Measurements from ENCODE around the gene AKAP6.

DNA sequence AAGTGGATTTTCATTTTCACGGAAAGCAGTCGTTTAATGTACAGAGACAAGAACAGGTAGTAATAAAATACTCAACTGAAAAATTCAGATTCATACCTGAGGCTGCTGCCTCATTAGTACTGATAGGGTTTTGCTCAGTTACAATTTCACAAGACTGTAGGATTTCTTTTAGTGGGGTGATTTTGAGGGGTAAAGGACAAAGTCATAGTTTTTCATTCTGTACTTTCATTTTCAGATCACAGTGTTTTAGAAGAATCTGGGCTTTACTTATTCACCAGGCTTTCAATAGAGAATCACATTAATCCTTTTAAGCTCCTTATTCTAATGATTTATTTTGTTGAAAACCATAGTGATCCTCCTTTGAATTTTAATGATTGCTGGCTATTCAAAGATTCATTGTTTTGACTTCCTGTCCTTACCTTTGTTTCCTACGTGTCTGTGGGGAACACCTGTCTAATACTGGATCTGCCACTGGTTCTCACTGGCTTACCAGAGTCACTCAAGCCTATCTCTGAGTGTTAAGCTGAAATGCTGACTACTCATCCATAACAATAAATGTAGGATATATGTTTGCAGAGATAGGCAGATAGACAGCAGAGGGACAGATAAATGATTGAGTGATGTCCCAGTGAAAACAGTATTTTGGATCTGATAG is 365.8 kb downstream of the AKAP6 start:
- TF ChIP-seq TAF1 (conservative IDR thresholded peaks at IDR 0.05) (no peak), HNF4G (IDR thresholded peaks at IDR 0.05) (no peak), JUND (IDR thresholded peaks at IDR 0.05) (no peak), GABPA (IDR thresholded peaks at IDR 0.05 in 1 of 2, conservative IDR thresholded peaks at IDR 0.05 in 1 of 2) (no peak), FOXA1 (IDR thresholded peaks at IDR 0.05) (no peak), YY1 (IDR thresholded peaks at IDR 0.05) (no peak), SP1 (IDR thresholded peaks at IDR 0.05) (no peak), NR2F2 (IDR thresholded peaks at IDR 0.05) (no peak)
- TF ChIP-seq, protein P1, sequence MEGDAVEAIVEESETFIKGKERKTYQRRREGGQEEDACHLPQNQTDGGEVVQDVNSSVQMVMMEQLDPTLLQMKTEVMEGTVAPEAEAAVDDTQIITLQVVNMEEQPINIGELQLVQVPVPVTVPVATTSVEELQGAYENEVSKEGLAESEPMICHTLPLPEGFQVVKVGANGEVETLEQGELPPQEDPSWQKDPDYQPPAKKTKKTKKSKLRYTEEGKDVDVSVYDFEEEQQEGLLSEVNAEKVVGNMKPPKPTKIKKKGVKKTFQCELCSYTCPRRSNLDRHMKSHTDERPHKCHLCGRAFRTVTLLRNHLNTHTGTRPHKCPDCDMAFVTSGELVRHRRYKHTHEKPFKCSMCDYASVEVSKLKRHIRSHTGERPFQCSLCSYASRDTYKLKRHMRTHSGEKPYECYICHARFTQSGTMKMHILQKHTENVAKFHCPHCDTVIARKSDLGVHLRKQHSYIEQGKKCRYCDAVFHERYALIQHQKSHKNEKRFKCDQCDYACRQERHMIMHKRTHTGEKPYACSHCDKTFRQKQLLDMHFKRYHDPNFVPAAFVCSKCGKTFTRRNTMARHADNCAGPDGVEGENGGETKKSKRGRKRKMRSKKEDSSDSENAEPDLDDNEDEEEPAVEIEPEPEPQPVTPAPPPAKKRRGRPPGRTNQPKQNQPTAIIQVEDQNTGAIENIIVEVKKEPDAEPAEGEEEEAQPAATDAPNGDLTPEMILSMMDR (IDR thresholded peaks at IDR 0.05; ENCODE audit: low read depth, low read length, missing input control) = no peak
- TF ChIP-seq, protein P2, sequence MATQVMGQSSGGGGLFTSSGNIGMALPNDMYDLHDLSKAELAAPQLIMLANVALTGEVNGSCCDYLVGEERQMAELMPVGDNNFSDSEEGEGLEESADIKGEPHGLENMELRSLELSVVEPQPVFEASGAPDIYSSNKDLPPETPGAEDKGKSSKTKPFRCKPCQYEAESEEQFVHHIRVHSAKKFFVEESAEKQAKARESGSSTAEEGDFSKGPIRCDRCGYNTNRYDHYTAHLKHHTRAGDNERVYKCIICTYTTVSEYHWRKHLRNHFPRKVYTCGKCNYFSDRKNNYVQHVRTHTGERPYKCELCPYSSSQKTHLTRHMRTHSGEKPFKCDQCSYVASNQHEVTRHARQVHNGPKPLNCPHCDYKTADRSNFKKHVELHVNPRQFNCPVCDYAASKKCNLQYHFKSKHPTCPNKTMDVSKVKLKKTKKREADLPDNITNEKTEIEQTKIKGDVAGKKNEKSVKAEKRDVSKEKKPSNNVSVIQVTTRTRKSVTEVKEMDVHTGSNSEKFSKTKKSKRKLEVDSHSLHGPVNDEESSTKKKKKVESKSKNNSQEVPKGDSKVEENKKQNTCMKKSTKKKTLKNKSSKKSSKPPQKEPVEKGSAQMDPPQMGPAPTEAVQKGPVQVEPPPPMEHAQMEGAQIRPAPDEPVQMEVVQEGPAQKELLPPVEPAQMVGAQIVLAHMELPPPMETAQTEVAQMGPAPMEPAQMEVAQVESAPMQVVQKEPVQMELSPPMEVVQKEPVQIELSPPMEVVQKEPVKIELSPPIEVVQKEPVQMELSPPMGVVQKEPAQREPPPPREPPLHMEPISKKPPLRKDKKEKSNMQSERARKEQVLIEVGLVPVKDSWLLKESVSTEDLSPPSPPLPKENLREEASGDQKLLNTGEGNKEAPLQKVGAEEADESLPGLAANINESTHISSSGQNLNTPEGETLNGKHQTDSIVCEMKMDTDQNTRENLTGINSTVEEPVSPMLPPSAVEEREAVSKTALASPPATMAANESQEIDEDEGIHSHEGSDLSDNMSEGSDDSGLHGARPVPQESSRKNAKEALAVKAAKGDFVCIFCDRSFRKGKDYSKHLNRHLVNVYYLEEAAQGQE (IDR thresholded peaks at IDR 0.05) = no peak
- TF ChIP-seq, protein P3, sequence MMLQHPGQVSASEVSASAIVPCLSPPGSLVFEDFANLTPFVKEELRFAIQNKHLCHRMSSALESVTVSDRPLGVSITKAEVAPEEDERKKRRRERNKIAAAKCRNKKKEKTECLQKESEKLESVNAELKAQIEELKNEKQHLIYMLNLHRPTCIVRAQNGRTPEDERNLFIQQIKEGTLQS (IDR thresholded peaks at IDR 0.05) = no peak
- TF ChIP-seq, protein P4, sequence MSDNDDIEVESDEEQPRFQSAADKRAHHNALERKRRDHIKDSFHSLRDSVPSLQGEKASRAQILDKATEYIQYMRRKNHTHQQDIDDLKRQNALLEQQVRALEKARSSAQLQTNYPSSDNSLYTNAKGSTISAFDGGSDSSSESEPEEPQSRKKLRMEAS (IDR thresholded peaks at IDR 0.05) = no peak
- TF ChIP-seq, protein P5, sequence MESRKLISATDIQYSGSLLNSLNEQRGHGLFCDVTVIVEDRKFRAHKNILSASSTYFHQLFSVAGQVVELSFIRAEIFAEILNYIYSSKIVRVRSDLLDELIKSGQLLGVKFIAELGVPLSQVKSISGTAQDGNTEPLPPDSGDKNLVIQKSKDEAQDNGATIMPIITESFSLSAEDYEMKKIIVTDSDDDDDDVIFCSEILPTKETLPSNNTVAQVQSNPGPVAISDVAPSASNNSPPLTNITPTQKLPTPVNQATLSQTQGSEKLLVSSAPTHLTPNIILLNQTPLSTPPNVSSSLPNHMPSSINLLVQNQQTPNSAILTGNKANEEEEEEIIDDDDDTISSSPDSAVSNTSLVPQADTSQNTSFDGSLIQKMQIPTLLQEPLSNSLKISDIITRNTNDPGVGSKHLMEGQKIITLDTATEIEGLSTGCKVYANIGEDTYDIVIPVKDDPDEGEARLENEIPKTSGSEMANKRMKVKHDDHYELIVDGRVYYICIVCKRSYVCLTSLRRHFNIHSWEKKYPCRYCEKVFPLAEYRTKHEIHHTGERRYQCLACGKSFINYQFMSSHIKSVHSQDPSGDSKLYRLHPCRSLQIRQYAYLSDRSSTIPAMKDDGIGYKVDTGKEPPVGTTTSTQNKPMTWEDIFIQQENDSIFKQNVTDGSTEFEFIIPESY (IDR thresholded peaks at IDR 0.05) = no peak
